Stimulated activated CD4-positive, alpha-beta T cell treated with anti-CD3 and anti-CD28 coated beads, TNF-alpha, amount 100 ng/mL, for 1 hour (primary cell): ENCODE results near the gene NOP14.
"Not testable (repeated sequence)": the region's sequence is repeated elsewhere in the genome, so short reads cannot be mapped to it uniquely, and the experiment has no call there.

ENCODE experiments used
- DNase-seq, 3 donors: peaks; one replicate each; pipeline ENCODE4 v3.0.0-alpha.2; 2020; ENCODE audit warnings: low read depth in 3 of 3, low spot score in 1 of 3

The NOP14 gene

DNA sequence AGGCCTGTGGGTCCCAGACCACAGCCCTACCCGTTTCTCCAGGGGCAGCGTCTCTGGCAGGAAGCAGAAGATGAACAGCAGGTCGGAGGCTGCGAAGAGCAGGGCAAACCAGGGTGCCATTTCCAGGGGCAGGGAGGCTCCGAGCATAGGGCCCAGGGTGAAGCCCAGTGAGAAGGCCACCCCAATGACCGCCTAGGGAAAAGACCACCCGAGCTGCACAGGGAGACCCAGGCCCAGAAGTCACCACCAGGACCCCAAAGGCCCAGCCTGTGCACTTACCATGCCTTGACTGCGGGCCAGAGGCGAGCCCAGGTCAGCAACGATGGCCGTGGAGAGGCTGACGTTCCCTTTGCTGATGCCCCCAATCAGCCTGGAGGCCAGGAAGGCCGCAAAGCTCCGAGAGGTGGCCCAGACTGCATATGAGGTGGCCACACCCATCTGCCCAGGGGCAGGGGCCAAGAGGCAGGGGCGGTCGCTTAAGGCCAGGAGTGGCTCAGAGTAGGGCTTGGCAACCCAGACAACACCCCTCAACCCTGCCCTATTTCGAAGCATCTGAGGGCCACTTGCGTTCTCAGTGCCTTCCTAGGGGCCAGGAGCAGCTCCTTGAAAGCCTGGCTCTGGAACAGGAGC, 30.8 kb downstream of the NOP14 start:
- no peak for DNase-seq

DNA sequence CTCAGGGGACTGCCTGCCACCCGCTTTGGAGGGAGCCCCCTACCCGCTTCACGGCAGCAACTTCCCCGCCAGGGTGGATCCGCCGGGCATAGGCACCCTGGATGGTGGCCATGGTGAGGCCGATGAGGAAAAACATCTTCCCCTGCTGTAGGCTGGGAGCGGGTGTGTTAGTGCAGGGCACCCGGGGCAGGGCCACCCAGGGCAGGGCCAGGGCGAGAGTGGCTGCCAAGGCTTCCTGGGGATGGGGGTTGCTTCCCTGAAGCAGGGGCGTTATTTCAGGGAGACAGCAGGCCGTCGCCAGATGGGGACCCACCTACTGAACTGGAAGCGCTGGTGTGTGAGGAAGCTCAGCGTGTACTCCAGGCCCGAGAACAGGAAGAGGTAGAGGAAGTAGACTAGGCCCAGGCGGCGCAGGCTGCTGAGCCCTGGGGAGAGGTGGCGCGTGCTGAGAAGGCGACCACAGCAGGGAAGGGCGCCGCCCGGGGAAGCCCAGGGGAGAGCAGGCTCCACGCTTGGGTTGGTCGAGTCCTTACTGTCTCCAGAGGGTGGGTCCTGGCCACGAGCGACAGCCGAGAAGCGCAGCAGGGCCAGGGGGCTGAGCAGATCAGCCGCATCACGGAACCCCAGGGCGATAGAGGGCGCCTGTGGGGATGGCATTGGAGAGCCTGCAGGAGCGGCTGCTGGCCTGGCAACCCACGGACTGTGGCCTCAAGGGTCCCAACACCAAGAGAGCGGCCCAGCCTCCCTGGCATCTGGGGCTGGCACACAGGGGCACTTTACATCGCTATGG, 31.5 kb downstream of the NOP14 start:
- no peak for DNase-seq

DNA sequence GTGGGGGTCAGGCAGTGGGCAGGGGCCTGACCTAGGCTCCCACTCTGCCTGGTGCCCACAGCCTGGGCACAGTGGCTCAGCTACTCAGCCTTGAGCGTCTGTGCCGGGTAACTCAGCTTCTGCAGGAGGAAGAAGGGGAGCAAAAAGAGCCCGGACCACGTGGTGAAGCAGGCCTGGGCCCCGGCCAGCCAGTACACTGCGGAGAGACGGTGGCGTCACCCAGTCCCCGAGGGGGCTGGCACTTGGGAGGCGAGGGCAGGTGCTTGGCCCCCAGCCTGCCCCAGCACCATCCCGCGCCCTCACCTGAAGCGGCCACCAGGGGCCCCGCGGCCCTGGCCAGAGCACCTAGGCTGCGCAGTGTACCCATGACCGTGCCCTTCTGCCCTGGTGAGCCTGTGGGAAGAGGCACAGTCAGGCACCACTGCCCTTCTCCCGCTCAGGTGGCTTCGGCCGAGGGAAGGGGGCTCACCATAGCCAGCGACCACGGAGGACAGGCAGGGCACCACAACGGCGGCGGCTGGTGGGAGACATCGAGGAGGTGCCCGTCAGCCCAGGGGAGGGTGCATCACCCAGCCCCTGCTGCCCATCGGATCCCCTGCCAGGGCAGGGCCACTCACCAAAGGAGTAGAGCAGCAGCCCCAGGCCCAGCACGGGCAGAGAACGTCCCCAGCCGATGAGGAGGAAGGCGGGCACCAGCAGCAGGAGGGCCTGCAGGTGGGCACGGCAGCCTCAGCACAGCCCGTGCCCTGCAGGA, 32.3 kb downstream of the NOP14 start:
- no peak for DNase-seq

DNA sequence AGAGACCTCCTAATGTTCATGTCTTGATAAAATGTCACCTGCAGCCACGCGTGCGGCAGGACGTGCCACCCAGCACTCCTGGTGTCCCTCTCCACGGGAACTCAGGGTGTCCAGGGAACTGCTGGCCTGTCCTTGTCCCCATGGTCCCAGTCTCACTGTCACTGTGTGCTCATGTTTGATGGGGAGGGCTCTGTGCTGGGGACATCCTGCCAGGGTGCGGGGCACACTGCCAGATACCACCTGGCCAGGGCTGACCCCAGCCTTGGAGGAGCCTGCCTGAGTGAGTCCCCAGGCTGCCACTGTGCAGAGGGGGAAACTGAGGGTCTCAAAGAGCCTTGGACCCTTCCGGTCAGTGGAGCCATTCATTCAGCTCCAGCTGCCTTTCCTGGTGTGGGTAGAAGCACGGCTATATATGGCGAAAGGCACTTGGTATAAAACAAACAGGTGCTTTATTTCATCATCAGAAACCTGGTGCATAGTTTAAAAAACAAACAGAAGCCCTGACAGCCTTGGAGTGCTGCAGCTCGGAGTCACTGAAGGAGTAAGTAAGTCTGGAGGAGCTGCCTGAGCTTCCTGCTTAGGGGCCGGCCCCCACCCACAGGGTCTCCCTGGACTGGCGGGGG, 33.0 kb downstream of the NOP14 start:
- DNase-seq: no peak

DNA sequence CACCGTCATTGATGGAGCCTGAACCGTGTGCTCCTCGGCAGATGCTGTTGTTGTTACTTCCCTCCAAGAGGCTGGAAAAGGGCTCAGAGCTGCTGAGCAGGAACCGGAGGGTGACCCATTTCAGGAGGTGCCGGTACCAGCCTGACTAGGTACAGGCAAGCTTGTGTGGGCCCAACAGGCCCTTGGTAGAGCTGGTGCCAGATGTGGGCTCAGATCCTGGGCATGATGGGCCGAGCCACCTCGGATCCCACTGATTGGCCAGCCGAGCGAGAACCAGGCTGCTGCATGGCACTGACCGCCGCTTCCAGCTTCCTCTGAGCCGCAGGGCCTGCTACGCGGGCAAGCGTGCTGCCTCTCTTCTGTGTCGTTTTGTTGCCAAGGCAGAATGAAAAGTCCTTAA, 33.7 kb downstream of the NOP14 start:
- DNase-seq: no peak

DNA sequence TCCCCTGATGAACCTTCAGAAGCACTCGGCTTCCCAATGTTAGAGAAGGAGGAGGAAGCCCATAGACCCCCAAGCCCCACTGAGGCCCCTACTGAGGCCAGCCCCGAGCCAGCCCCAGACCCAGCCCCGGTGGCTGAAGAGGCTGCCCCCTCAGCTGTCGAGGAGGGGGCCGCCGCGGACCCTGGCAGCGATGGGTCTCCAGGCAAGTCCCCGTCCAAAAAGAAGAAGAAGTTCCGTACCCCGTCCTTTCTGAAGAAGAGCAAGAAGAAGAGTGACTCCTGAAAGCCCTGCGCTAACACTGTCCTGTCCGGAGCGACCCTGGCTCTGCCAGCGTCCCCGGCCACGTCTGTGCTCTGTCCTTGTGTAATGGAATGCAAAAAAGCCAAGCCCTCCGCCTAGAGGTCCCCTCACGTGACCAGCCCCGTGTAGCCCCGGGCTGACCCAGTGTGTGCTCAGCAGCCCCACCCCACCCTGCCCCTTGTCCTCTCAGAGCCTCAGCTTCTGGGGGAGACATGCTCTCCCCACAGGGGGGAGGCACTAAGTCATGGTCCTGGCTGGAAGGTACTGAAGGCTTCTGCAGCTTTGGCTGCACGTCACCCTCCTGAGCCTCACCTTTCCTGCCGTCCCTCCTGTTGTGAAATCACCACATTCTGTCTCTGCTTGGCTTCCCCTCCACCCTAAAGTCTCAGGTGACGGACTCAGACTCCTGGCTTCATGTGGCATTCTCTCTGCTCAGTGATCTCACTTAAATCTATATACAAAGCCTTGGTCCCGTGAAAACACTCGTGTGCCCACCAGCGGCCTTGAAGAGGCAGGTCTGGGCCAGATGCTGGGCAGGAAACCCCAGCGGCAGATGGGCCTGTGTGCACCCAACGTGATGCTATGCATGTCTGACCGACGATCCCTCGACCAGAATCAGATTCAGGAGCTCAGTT, 34.7 kb downstream of the NOP14 start:
- DNase-seq: no peak

DNA sequence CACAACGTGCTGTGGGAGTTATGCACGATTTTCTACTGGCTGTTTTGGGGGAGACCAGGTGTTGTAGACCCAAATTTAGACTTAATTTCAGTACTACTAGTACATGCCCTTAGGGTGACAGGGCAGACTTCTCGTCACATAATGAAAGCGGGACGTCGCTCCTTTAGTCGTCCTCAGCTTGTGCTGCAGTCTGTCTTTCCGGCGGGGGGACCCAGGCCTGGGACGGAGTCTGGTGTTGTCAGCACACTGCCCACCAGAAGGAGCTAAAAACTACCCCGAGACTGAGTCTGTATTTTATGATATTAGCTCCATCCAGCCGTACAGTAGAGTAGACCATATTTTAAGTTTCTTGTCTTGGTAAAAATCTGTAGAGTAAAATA, 35.5 kb downstream of the NOP14 start:
- no peak for DNase-seq

DNA sequence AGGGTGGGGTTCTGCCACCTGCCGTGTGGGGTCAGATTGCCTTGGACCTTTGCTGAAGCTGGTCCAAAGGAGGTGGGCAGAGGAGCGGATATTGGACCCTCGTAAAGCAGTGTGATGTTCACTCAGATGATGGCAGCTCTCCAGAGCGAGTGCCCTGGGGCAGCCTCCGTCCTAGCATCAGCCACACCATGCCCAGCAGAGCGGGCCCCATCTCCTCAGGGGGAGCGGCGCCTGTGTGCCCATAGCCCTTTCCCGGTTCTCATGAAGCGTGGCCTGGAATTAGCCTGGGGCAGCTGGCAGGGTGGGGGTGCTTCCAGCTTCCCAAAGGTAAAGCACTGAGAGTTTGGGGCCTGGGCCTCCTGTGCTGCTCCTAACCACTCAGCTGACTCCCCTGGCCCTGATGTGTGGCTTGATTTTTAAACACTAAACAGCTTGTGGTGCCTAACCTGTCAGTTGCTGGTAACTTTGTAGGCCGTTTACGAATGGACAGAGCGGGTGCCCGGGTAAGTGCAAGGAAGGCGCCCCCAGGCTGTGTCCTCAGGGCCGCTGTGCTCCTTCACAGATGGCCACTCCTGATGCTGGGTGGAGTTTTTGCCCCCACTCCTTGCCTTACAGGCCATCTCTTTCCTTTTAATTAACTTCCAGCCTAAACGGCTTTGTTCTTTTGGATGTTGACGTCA, 36.0 kb downstream of the NOP14 start:
- no peak for DNase-seq

DNA sequence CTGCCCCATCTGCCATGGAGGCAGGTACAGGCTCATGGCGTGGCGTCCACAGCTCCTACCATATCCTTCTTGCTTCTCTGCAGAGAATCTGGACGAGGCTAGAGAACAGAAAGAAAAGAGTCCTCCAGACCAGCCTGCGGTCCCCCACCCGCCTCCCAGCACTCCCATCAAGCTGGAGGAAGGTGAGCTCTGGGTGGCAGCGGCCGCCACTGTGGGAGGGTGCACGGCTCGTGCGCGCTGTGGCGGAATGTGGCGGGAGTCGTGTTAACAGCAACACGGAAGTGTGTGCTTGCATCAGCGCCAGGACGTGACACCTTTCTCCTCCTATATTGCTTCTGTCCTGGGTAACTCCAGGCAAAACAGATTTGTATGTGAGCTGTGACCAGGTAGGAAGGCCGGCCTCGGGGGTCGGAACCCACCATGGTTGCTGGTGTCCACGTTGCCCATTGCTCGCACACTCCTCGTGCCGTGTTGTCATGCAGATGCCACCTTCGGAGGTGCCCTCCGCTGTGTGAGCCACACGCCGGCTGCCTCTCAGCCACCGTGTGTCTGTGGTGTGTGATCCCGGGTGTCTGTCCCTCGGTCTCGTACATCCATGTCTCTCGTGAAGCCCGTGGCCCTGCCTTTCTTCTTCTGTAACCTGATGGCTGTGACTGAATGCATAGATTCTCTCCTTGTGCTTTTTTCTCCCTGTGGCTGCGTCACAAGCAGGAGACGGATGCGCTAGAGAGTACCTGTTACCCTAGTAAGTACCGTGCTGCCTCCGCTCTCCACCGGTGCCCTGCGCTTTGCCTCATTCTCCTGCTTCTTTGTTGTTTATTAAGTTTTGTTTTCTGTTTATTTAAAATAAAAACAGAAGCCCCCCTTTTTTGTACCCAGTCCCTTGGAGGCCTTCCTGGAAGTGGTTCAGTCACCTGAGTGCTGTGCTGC, 37.0 kb downstream of the NOP14 start:
- no peak for DNase-seq

DNA sequence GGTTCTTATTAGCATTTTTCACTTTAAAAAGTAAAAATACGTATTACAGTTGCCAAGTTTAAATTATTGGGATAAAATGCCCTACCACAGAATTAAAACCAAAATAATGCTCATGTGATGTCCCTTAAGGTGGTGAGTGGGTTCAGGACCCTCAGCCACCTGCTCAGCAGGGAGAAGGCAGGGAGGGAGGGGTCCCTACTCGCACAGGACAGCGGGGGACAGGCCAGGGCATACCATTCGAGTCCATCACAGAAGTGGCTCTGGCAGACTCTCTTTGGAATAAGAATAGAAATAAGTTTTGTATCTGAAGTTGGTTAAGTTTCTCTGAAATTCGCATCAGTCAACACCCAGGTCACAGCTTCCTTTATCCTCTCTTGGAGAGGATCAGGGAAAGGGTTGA, 37.7 kb downstream of the NOP14 start:
- DNase-seq: no peak

DNA sequence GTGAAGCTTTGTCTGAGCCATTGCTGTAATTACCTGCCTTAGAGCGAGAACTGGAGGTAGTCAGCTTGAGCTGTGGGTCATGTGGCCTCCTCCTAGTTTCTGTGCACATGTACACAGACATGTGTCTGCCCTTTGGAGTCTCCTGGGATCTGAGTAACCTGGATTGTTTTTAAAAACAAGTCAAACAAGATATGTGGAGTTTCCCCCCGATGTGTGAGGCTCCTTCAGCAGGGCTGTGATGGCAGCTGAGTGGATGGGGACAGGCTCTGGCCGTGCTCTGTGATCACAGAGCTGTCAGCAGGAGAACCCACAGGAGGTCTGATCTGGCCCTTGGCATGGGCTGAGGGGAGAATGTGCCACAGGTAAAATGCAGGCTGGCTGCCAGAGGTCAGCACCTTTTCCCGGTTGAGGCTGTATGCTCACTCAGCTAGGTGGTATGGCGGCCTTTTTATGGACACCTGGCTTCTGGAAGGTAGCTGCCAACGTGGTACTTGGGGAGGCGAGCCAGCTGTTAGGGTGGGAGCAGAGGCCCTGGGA, 38.4 kb downstream of the NOP14 start:
- no peak for DNase-seq

DNA sequence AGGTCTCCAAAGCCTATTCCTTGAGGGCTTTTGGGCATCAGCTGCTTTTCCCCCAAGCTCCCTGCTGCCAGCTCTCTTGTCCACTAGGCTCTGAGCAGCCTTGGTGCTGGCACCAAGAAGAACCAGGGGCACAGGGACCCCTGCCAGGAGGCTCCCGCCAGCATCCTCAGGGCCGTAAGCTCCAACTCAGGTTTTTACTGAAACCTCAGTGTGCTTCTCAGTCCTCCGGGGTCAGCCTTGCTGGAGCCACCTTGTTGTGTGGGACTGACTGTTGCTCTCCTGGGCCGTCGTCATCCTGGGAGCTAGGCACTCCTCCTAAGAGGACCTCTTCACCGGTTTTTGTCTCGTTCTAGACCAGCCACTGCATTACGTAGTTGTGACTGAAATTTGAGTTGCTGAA, 38.9 kb downstream of the NOP14 start:
- DNase-seq: no peak

DNA sequence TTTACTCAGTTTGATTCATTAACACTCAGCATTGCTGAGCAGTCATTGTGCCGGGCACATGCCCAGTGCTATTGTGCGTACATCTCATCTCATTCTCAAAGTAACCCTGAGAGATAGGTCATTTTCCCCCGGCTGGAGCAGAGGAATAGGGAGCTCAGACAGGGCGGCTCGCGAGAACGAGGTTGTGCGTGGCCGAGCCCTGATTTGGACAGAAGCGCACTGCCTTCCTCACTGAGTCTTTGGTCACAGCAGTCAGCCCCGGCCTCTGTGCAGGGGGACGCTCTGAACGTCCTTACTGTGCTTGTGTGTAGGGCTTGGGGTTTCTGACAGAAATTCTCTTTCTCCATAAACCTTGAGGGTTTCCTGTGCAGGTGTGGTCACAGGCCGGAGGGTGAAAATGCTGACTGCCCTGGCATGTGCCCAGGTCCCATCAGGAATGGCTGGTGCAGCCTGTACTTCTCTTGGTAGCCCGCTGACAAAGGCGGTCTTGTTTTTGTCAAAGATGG, 39.5 kb downstream of the NOP14 start:
- DNase-seq: no peak

DNA sequence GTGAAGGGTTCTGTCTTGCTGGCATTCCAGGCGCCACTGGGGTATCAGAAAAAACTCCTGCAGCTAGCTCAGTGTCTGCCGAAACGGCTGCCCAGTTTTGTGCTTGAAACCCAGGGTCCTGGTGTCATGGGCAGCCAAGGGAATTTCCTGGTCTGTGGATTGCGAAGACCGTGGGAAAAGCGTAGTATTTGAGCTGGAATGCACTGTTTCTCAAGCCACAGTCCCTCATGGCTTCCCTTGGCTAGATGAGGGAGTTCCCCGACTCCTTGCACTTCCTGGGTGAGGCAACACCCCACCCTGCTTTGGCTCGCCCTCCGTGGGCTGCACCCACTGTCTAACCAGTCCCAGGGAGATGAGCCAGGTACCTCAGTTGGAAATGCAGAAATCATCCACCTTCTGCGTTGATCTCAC, 40.1 kb downstream of the NOP14 start:
- DNase-seq: no peak

DNA sequence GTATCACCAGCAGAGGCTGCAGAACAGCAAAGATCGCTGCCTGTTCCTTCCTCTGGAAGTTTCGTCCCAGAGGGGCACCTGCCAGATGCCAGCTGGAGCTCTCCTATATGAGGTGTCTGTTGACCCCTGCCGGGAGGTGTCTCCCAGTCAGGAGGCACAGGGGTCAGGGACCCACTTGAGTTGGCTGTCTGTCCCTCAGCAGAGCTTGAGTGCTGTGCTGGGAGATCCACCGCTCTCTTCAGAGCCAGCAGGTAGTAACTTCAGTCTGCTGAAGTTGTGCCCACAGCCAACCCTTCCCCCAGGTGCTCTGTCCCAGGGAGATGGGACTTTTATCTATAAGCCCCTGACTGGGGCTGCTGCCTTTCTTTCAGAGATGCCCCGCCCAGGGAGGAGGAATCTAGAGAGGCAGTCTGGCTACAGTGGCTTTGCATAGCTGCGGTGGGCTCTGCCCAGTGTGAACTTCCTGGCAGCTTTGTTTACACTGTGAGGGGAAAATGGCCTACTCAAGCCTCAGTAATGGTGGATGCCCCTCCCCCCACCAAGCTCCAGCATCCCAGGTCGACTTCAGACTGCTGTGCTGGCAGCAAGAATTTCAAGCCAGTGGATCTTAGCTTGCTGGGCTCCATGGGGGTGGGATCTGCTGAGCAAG, 40.6 kb downstream of the NOP14 start:
- not testable (repeated sequence) for DNase-seq

DNA sequence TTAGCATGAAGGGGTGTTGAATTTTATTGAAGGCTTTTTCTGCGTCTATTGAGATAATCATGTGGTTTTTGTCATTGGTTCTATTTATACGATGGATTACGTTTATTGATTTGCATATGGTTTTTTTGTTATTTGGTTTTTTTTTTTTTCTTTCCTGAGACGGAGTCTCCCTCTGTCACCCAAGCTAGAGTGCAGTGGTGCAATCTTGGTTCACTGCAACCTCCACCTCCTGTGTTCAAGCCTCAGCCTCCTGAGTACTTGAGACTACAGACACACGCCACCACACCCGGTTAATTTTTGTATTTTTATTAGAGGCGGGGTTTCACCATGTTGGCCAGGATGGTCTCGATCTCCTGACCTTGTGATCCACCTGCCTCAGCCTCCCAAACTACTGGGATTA, 44.5 kb downstream of the NOP14 start:
- DNase-seq: not testable (repeated sequence)

DNA sequence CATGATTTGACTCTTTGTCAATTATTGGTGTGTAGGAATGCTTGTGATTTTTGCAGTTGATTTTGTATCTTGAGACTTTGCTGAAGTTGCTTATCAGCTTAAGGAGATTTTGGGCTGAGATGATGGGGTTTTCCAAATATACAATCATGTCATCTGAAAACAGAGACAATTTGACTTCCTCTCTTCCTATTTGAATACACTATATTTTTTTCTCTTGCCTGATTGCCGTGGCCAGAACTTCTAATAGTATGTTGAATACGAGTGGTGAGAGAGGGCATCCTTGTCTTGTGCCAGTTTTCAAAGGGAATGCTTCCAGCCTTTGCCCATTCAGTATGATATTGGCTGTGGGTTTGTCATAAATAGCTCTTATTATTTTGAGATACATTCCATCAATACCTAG, 44.9 kb downstream of the NOP14 start:
- DNase-seq: not testable (repeated sequence)

DNA sequence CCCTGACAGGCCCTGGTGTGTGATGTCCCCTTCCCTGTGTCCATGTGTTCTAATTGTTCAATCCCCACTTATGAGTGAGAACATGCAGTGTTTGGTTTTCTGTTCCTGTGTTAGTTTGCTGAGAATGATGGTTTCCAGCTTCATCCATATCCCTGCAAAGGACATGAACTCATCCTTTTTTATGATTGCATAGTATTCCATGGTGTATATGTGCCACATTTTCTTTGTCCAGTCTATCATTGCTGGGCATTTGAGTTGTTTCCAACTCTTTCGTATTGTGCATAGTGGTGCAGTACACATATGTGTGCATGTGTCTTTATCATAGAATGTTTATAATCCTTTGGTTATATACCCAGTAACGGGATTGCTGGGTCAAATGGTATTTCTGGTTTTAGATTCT, 46.5 kb downstream of the NOP14 start:
- DNase-seq: not testable (repeated sequence)
